Measurements from ENCODE around the gene ADD2.

Gene ADD2

DNA sequence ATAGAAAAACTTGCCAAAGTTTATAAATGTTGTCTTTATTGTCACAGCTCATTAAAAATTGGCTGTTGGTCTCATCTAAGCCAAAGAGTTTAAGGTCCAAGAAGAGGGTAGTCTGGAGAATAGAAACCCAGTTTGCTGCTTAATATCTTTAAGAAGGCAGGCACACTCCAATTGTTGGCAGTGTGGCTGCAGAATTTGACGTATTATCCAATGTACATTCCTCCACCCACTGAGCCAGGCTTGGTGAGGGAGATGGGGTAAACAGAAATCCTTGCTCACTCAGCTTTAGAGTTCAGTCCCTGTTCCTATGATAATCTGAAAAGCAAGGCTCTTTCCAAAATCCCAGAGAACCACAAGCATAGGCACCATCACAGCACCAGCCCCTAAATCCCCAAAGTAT lies 10.7 kb upstream of the ADD2 start:
- TF ChIP-seq POLR2A (IDR thresholded peaks at IDR 0.05; ENCODE audit: extremely low read depth, insufficient read length) (no peak), CTCF (IDR thresholded peaks at IDR 0.05; ENCODE audit: low read depth, low read length) (no peak), MYC (IDR thresholded peaks at IDR 0.05; ENCODE audit: low read depth, low read length) (no peak)
- no peak overlapping the region for H3K4me3 ChIP-seq (ENCODE audit: low read depth, low read length)
- DNase-seq (ENCODE audit: low read depth) = no peak

- TF ChIP-seq CTCF (IDR thresholded peaks at IDR 0.05; ENCODE audit: low read depth, low read length) (no peak), MYC (IDR thresholded peaks at IDR 0.05; ENCODE audit: low read depth, low read length) (no peak)
Measured at GRCh38 chr2:70777450-70777849, 9.4 kb upstream of the ADD2 start.

GRCh38 chr2:70776266-70776665 lies 8.3 kb upstream of the ADD2 start:
- TF ChIP-seq POLR2A (IDR thresholded peaks at IDR 0.05; ENCODE audit: extremely low read depth, insufficient read length) (no peak), MYC (IDR thresholded peaks at IDR 0.05; ENCODE audit: low read depth, low read length) (no peak), MAX (IDR thresholded peaks at IDR 0.05; ENCODE audit: low read depth, low read length) (no peak), CTCF (IDR thresholded peaks at IDR 0.05; ENCODE audit: low read depth, low read length) (no peak)
- DNase-seq (ENCODE audit: low read depth) = no peak
- H3K4me3 ChIP-seq (ENCODE audit: low read depth, low read length) = no peak overlapping the region

More at GRCh38 chr2:70777450-70777849, 9.4 kb upstream of the ADD2 start:
- no peak overlapping the region for H3K4me3 ChIP-seq (ENCODE audit: low read depth, low read length)
- DNase-seq (ENCODE audit: low read depth) = no peak

DNA sequence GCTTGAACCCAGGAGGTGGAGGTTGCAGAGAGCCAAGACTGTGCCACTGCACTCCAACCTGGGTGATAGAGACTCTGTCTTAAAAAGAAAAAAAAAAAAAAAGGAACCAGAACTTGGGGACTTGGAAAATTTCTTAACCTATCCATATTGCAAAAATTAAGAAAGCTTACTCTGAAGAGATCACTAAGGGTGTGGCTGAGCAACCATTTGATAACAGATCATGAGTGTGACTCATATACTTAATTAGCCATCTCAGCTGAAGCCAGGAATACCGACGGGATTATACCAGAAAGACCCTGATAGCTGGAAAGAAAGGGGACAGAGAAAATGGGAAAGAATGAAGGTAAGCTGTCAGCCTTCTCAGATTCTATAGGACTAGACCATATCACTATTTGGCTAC lies 7.1 kb upstream of the ADD2 start:
- DNase-seq (ENCODE audit: low read depth) = no peak
- no peak for TF ChIP-seq CTCF (IDR thresholded peaks at IDR 0.05; ENCODE audit: low read depth, low read length)
- no peak for TF ChIP-seq POLR2A (IDR thresholded peaks at IDR 0.05; ENCODE audit: extremely low read depth, insufficient read length)
- TF ChIP-seq MYC (IDR thresholded peaks at IDR 0.05; ENCODE audit: low read depth, low read length) = no peak
- TF ChIP-seq MAX (IDR thresholded peaks at IDR 0.05; ENCODE audit: low read depth, low read length) = no peak
- no peak overlapping the region for H3K4me3 ChIP-seq (ENCODE audit: low read depth, low read length)

- H3K4me3 ChIP-seq (ENCODE audit: low read depth, low read length) = no peak overlapping the region
- TF ChIP-seq MYC (IDR thresholded peaks at IDR 0.05; ENCODE audit: low read depth, low read length) (no peak), CTCF (IDR thresholded peaks at IDR 0.05; ENCODE audit: low read depth, low read length) (no peak), MAX (IDR thresholded peaks at IDR 0.05; ENCODE audit: low read depth, low read length) (no peak), POLR2A (IDR thresholded peaks at IDR 0.05; ENCODE audit: extremely low read depth, insufficient read length) (no peak)
- no peak for DNase-seq (ENCODE audit: low read depth)
Measured at GRCh38 chr2:70772486-70773155, 4.6 kb upstream of the ADD2 start.

DNA sequence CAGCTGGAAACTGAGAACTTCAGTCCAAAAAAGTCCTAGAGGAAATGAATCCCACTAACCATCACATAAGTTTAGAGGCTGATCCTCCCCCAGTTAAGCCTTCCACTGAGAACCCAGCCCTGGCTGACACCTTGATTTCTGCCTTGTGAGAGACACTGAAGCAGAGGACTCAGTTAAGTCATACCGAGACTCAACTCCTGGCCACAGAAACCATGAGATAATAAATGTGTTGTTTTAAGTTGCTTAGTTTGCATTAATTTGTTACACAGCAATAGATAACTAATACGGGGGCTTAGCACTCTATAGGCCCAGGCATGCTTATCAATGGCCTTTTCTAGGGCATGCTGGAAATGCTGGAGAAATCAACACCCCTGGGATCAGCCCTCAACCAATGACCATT lies 3.4 kb upstream of the ADD2 start:
- TF ChIP-seq POLR2A (IDR thresholded peaks at IDR 0.05; ENCODE audit: extremely low read depth, insufficient read length) = no peak
- no peak for TF ChIP-seq CTCF (IDR thresholded peaks at IDR 0.05; ENCODE audit: low read depth, low read length)
- TF ChIP-seq MYC (IDR thresholded peaks at IDR 0.05; ENCODE audit: low read depth, low read length) = no peak
- TF ChIP-seq MAX (IDR thresholded peaks at IDR 0.05; ENCODE audit: low read depth, low read length) = no peak
- no peak for DNase-seq (ENCODE audit: low read depth)
- no peak overlapping the region for H3K4me3 ChIP-seq (ENCODE audit: low read depth, low read length)

All from NB4 (cell line).